ENCODE measurements around the gene FGA. TPM values are rescaled to one million over a fixed set of nuclear protein-coding genes. Genes with fewer than 3 reads are reported as not detected.

FGA gene
- total RNA-seq, 2 donors from 2014 or later, result not detected

DNA sequence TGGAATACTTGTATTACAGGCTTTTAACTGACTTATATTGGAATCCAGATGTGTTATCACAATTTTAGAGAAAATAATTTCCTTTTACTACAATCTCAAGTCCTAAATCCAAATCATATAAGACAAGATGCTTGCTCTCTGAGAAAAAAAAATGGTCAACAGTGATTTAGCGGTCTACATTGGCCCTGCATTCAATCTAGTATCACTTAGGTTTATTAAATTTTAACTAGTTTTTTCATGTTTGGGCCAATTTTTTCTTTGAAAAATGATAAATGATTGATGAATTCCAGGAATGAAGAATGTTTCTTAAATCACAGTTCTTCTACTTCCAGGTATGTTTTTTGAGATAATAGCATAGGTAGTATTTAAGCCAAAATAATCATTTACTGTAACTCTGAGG, 24.7 kb upstream of the FGA start:
- Mint-ChIP-seq H3K4me3 (no peak overlapping the region), H3K27ac (no peak overlapping the region), H3K27me3 (peaks cover 3 to 14% of the 10 kb centered on the region in 2 donors), H3K9me3 (no peaks in the 10 kb centered on the region), H3K36me3 (no peaks in the 10 kb centered on the region), H3K4me1 (ENCODE audit: low read depth in 2 of 2) (peaks cover 6 to 10% of the 10 kb centered on the region in 2 donors)
- no peak for ATAC-seq
- DNase-seq (ENCODE audit: low spot score), result no peak

GRCh38 chr4:154614306-154614705, 23.8 kb upstream of the FGA start:
- no peak overlapping the region for H3K27ac Mint-ChIP-seq
- no peak overlapping the region for H3K4me3 Mint-ChIP-seq
- H3K9me3 Mint-ChIP-seq, result no peaks in the 10 kb centered on the region
- no peaks in the 10 kb centered on the region for H3K36me3 Mint-ChIP-seq
- DNase-seq (ENCODE audit: low spot score), result no peak
- ATAC-seq, result no peak
- peaks cover 3 to 14% of the 10 kb centered on the region in 2 donors for H3K27me3 Mint-ChIP-seq
- peaks cover 6 to 10% of the 10 kb centered on the region in 2 donors for H3K4me1 Mint-ChIP-seq (ENCODE audit: low read depth in 2 of 2)

GRCh38 chr4:154612472-154613414, 22.2 kb upstream of the FGA start, which contains the start of gene FGG:
FGG (minus strand) TSS chr4:154612656; CDS start chr4:154612609, 47 bp downstream.
- no peak for DNase-seq (ENCODE audit: low spot score)
- H3K36me3 Mint-ChIP-seq, result no peaks in the 10 kb centered on the region
- peaks cover 6 to 10% of the 10 kb centered on the region in 2 donors for H3K4me1 Mint-ChIP-seq (ENCODE audit: low read depth in 2 of 2)
- no peak within 1 kb of the TSS for H3K4me3 Mint-ChIP-seq
- peaks cover 7 to 20% of the 10 kb centered on the region in 2 donors for H3K27me3 Mint-ChIP-seq
- H3K27ac Mint-ChIP-seq, result no peak within 1 kb of the TSS
- ATAC-seq, result no peak
- no peaks in the 10 kb centered on the region for H3K9me3 Mint-ChIP-seq

GRCh38 chr4:154611833-154612232, 21.3 kb upstream of the FGA start:
- Mint-ChIP-seq H3K9me3 (no peaks in the 10 kb centered on the region), H3K27me3 (peaks cover 7 to 25% of the 10 kb centered on the region in 2 donors), H3K4me1 (ENCODE audit: low read depth in 2 of 2) (peaks cover 4 to 6% of the 10 kb centered on the region in 2 donors), H3K27ac (no peak overlapping the region), H3K36me3 (no peaks in the 10 kb centered on the region), H3K4me3 (no peak overlapping the region)
- DNase-seq (ENCODE audit: low spot score) (no peak), ATAC-seq (no peak)

DNA sequence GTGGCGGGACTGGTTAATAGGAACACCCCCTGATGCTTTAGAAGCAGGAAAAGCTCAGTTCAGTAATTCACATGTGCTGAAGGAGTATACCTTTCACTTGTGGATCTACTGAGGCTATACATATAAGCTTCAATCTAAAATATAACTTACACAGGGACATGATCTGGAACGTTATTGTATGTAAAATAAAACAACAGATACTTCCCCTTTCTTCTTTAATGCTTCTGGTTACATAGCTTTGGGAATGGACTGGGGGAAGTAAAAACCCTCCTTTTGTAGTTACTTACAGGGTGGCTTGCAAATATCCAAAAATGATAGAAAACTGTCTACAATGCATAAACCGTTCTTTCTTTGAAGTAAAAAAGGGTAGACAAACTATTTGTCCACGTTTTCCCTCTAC, 20.0 kb upstream of the FGA start:
- peaks cover 9 to 35% of the 10 kb centered on the region in 2 donors for H3K27me3 Mint-ChIP-seq
- H3K27ac Mint-ChIP-seq, result no peak overlapping the region
- ATAC-seq (no peak), DNase-seq (ENCODE audit: low spot score) (no peak)
- no peaks in the 10 kb centered on the region for H3K4me1 Mint-ChIP-seq (ENCODE audit: low read depth in 2 of 2)
- H3K36me3 Mint-ChIP-seq, result no peaks in the 10 kb centered on the region
- H3K9me3 Mint-ChIP-seq, result no peaks in the 10 kb centered on the region
- no peak overlapping the region for H3K4me3 Mint-ChIP-seq

DNA sequence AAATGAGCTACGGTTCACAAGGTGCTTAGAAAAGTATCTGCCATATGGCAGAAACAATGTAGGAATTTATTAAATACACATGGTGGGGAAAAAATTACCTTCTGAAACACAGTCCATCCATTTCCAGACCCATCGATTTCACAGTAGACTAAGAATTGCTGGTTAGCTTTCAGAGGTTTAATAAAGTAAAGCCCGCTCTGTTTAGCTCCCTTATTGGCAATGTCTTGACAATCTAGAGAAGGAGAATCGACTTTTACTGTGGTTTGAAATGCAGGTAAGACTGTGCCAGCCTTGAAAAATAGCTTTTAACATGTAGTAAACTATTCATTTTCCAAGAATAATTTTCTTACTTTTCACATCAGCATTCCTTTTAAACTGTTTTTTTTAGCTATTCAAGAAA, 19.0 kb upstream of the FGA start:
- ATAC-seq (no peak), DNase-seq (ENCODE audit: low spot score) (no peak)
- Mint-ChIP-seq H3K27me3 (peaks cover 12 to 35% of the 10 kb centered on the region in 2 donors), H3K9me3 (no peaks in the 10 kb centered on the region), H3K4me1 (ENCODE audit: low read depth in 2 of 2) (no peaks in the 10 kb centered on the region), H3K27ac (no peak overlapping the region), H3K4me3 (no peak overlapping the region), H3K36me3 (no peaks in the 10 kb centered on the region)

DNA sequence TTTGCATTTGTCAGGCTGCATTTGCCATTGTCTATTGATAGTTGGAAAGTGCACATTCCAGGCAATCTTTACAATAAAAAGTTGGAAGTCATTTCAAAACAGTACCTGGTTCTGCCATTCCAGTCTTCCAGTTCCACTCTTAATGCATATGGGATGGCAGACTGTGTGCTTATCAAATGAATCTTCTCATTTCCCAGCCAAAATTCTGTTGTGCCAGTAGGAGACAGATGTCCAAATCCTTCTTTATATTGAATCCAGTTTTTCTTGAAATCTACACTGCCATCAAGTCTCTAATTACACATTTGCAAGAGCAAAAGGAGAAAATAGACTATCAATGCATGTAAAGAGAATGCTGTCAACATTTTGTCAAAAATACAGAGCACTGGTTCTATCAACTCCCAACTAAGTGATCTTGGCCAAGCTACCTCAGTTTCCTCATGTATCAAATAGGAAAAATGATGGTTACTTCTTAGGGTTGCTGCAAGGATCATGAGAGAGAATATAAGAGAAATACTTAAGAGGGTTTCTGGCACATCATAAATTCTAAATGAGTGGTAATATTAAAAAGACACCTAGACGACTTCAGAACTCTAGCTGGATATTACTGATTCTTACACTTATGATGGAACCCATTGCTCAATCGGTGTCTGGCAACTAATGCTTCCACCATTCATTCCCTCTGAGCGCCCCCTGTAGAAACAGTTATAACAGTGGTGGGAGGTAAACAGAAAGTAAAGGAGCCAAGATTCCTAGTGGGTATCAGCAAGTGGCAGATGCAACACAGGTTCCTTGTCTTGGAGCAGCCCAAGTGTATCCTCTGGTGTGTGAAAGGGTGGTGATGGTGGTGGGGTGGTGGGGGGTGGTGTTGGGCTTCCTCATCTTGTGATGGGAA, 18.1 kb upstream of the FGA start:
- H3K4me1 Mint-ChIP-seq (ENCODE audit: low read depth in 2 of 2), result no peaks in the 10 kb centered on the region
- H3K27me3 Mint-ChIP-seq, result peaks cover 10 to 30% of the 10 kb centered on the region in 2 donors
- H3K9me3 Mint-ChIP-seq, result no peaks in the 10 kb centered on the region
- ATAC-seq (no peak), DNase-seq (ENCODE audit: low spot score) (no peak)
- H3K4me3 Mint-ChIP-seq, result no peak overlapping the region
- no peaks in the 10 kb centered on the region for H3K36me3 Mint-ChIP-seq
- no peak overlapping the region for H3K27ac Mint-ChIP-seq

- ATAC-seq, result no peak
- H3K27me3 Mint-ChIP-seq, result peaks cover 14 to 39% of the 10 kb centered on the region in 2 donors
- H3K4me3 Mint-ChIP-seq, result no peak overlapping the region
- H3K9me3 Mint-ChIP-seq, result no peaks in the 10 kb centered on the region
- H3K27ac Mint-ChIP-seq, result no peak overlapping the region
- H3K36me3 Mint-ChIP-seq, result no peaks in the 10 kb centered on the region
- no peaks in the 10 kb centered on the region for H3K4me1 Mint-ChIP-seq (ENCODE audit: low read depth in 2 of 2)
- DNase-seq (ENCODE audit: low spot score), result no peak
Observed at GRCh38 chr4:154606728-154607723, 16.5 kb upstream of the FGA start.

- no peaks in the 10 kb centered on the region for H3K9me3 Mint-ChIP-seq
- DNase-seq (ENCODE audit: low spot score) (no peak), ATAC-seq (no peak)
- no peak overlapping the region for H3K27ac Mint-ChIP-seq
- H3K4me1 Mint-ChIP-seq (ENCODE audit: low read depth in 2 of 2), result no peaks in the 10 kb centered on the region
- H3K4me3 Mint-ChIP-seq, result no peak overlapping the region
- H3K36me3 Mint-ChIP-seq, result no peaks in the 10 kb centered on the region
- peaks cover 19 to 48% of the 10 kb centered on the region in 2 donors for H3K27me3 Mint-ChIP-seq
Observed at GRCh38 chr4:154604696-154605200, 14.2 kb upstream of the FGA start.

DNA sequence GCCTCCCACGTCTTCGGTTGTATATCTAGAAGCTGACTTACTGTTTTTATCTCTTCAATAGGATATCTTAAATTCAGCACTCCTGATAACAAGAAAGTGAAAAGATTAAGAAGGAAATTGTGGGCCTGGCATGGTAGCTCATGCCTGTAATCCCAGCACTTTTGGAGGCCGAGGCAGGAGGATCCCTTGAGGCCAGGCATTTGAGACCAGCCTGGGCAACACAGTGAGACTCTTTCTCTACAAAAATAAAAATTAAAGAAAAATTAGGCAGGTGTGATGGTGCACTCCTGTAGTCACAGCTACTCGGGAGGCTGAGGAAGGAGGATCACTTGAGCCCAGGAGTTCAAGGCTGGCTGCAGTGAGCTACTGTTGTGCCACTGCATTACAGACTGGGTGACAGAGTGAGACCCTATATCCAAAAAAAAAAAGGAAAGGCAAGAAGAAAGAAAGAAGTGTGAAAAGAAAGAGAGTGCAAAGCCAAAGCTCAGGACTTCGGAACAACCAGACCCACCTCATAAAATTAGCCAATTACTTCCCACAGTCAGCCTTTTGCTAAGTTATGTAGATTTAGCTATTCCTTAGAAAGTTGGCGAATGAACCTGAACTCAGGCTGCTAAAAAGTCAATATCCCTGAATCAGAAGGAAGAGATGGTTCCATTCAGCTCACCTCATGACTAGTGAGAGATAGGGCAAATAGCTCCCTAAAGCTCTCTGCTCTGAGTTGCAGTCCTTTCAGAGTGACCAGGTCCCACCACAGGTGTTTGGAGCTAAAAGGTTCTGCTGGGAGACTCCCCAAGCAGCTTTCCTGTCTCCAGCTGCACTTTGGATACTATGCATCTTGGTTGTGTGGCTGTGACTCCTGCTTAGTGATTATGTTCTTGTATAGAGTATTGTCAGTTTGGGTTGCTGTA, 12.7 kb upstream of the FGA start:
- Mint-ChIP-seq H3K27ac (no peak overlapping the region), H3K4me3 (no peak overlapping the region), H3K4me1 (ENCODE audit: low read depth in 2 of 2) (no peaks in the 10 kb centered on the region), H3K36me3 (no peaks in the 10 kb centered on the region), H3K9me3 (no peaks in the 10 kb centered on the region), H3K27me3 (peaks cover 17 to 45% of the 10 kb centered on the region in 2 donors)
- no peak for DNase-seq (ENCODE audit: low spot score)
- ATAC-seq, result no peak

DNA sequence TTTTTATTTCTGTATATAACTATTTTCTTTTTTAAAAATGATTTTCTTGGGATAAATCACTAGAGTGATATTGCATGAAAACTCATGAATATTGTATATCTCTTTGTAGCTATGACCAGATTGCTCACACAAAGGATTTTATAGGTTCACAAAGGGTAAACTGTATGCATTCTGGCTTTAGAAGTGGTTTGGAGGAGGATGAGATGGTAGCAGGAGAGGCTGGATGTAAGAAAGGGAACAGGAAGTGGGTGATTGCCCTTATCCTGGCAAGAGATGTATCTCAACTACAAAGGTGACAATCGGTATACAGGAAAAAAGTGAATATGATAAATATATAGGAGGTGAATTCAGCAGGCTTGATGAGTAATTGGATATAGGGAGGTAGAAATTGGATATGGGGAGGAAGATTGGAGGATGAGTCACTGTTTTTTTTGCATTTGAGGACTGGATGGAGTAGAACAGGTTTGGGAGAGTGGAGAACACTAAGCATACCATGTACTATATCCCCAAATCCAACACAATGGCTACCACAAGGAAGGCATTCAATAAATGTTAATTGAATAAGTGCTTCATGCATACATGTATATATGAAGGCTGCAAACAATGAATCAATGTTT, 12.0 kb upstream of the FGA start:
- Mint-ChIP-seq H3K4me1 (ENCODE audit: low read depth in 2 of 2) (no peaks in the 10 kb centered on the region), H3K36me3 (no peaks in the 10 kb centered on the region), H3K9me3 (no peaks in the 10 kb centered on the region), H3K27ac (no peak overlapping the region), H3K4me3 (no peak overlapping the region), H3K27me3 (peaks cover 18 to 44% of the 10 kb centered on the region in 2 donors)
- ATAC-seq (no peak), DNase-seq (ENCODE audit: low spot score) (no peak)
